Activated T-cell treated with anti-CD3 and anti-CD28 coated beads, Interleukin-2, amount 50 U/mL, for 72 hours (primary cell): ENCODE measurements around the gene MEOX2. TPM values are rescaled to one million over a fixed set of nuclear protein-coding genes. Genes with fewer than 3 reads are reported as not detected.

Experiments
- ATAC-seq, 2 donors: fragments of 150-1000 bp; cut with Tn5 transposase; replicated peaks in 1 of 2; 2 replicates each; pipeline ENCODE4 v1.10.0; 2021; ENCODE audit warnings: moderate library complexity in 2 of 2, mild to moderate bottlenecking in 1 of 2
- DNase-seq, 2 donors: peaks; one replicate each; pipeline ENCODE4 v3.0.0; 2021 to 2022; ENCODE audit warnings: mixed read lengths in 1 of 2
- H3K27ac Mint-ChIP-seq: one replicate; pipeline ENCODE4 v1.8.0; 2022; ENCODE audit warnings: mild to moderate bottlenecking, moderate library complexity, mixed read lengths
- H3K27me3 Mint-ChIP-seq: one replicate; pipeline ENCODE4 v1.8.0; 2022; ENCODE audit warnings: low read depth, mixed read lengths
- H3K36me3 Mint-ChIP-seq, 2 donors: one replicate each; pipeline ENCODE4 v1.8.0; 2022; ENCODE audit warnings: mixed read lengths in 2 of 2, mild to moderate bottlenecking in 1 of 2; ENCODE audit not compliant: insufficient read depth in 2 of 2
- H3K4me1 Mint-ChIP-seq: one replicate; pipeline ENCODE4 v1.8.0; 2022; ENCODE audit warnings: low read depth, mixed read lengths
- H3K4me3 Mint-ChIP-seq, 2 donors: one replicate each; pipeline ENCODE4 v1.8.0; 2022; ENCODE audit warnings: mild to moderate bottlenecking in 2 of 2, mixed read lengths in 2 of 2, moderate library complexity in 2 of 2
- H3K9me3 Mint-ChIP-seq, 2 donors: one replicate each; pipeline ENCODE4 v1.8.0; 2022; ENCODE audit warnings: mixed read lengths in 2 of 2
- total RNA-seq, 2 donors: library from RNA; stranded (reverse); gene quantifications; one replicate each; pipeline ENCODE4 v1.2.3, GENCODE V29; 2022

Gene MEOX2
- total RNA-seq, 2 donors from 2014 or later: not detected

GRCh38 chr7:15561835-15562234, 124.6 kb downstream of the MEOX2 start, which contains the start of gene AGMO:
Gene AGMO, minus strand, starts transcription at chr7:15562015.
- Mint-ChIP-seq H3K4me3 (no peak within 1 kb of the TSS), H3K36me3 (no peaks in the 10 kb centered on the region), H3K27me3 (no peaks in the 10 kb centered on the region), H3K27ac (no peak within 1 kb of the TSS), H3K9me3 (peaks cover 0 to 3% of the 10 kb centered on the region in 2 donors), H3K4me1 (no peaks in the 10 kb centered on the region)
- DNase-seq: no peak
- ATAC-seq: no peak

Other genes with a start within 250 kb of the MEOX2 start
- gene AGMO, start 124.7 kb downstream of the MEOX2 start, total RNA-seq: not detected